ENCODE data around the gene EIF3L.

EIF3L gene

DNA sequence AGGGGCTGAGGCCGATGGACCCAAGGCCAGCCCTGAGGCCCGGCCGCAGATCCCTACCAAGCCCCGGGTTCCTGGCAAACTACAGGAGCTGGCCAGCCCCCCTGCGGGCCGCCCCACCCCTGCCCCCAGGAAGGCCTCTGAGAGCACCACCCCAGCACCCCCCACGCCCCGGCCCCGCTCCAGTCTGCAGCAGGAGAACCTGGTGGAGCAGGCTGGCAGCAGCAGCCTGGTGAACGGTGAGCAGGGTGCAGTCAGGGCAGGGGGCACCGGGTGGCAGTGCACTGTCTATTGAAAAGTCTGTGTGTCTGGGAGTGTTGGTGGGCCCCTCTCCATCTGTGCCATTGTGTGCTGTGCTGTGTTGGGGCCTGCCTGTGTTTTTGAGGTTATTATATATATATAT lies 73.0 kb downstream of the EIF3L start:
- Histone ChIP-seq H3K27ac (replicated peaks) (no peak overlapping the region), H3K27me3 (ENCODE audit: insufficient read depth, poor library complexity, severe bottlenecking) (no peaks in the 10 kb centered on the region), H3K4me3 (replicated peaks; ENCODE audit: insufficient read depth, low read length) (no peak overlapping the region)
- no peak for TF ChIP-seq POLR2AphosphoS5 (IDR thresholded peaks at IDR 0.05; ENCODE audit: low read depth)
- TF ChIP-seq SPI1 (IDR thresholded peaks at IDR 0.05; ENCODE audit: borderline replicate concordance, low read depth) = no peak
- TF ChIP-seq GABPA (IDR thresholded peaks at IDR 0.05; ENCODE audit: low read depth) = no peak
- no peak for TF ChIP-seq REST (IDR thresholded peaks at IDR 0.05; ENCODE audit: insufficient replicate concordance, low read depth)
- TF ChIP-seq, protein P1, sequence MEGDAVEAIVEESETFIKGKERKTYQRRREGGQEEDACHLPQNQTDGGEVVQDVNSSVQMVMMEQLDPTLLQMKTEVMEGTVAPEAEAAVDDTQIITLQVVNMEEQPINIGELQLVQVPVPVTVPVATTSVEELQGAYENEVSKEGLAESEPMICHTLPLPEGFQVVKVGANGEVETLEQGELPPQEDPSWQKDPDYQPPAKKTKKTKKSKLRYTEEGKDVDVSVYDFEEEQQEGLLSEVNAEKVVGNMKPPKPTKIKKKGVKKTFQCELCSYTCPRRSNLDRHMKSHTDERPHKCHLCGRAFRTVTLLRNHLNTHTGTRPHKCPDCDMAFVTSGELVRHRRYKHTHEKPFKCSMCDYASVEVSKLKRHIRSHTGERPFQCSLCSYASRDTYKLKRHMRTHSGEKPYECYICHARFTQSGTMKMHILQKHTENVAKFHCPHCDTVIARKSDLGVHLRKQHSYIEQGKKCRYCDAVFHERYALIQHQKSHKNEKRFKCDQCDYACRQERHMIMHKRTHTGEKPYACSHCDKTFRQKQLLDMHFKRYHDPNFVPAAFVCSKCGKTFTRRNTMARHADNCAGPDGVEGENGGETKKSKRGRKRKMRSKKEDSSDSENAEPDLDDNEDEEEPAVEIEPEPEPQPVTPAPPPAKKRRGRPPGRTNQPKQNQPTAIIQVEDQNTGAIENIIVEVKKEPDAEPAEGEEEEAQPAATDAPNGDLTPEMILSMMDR (IDR thresholded peaks at IDR 0.05; ENCODE audit: insufficient read depth, low read length) = no peak
- no peak for DNase-seq (ENCODE audit: low read depth in 1 of 2, low spot score in 1 of 2)

DNA sequence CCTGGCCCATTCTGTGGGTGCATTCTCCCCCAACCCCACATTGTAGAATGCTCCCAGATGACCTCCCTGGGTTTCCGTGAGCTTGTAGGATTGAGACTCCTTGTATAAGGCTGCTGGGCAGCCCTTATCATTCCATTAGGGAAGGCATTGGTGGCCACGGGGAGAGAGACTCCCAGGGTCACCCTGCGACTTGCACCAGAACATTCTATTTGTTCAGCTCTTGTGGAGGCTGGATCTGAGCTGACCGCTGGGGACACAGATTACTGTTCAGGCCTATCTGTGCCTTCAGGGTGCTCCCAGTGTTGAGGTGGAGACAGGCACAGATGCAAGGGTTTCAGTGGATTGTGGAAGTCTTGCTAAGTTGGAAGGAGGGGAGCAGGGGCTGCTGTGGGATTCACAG lies 74.7 kb downstream of the EIF3L start:
- no peak for DNase-seq (ENCODE audit: low read depth in 1 of 2, low spot score in 1 of 2)
- Histone ChIP-seq H3K27me3 (ENCODE audit: insufficient read depth, poor library complexity, severe bottlenecking) (no peaks in the 10 kb centered on the region), H3K27ac (replicated peaks) (no peak overlapping the region), H3K4me3 (replicated peaks; ENCODE audit: insufficient read depth, low read length) (no peak overlapping the region)
- TF ChIP-seq, protein P1 (IDR thresholded peaks at IDR 0.05; ENCODE audit: insufficient read depth, low read length) = no peak
- TF ChIP-seq REST (IDR thresholded peaks at IDR 0.05; ENCODE audit: insufficient replicate concordance, low read depth) = no peak
- no peak for TF ChIP-seq SPI1 (IDR thresholded peaks at IDR 0.05; ENCODE audit: borderline replicate concordance, low read depth)

DNA sequence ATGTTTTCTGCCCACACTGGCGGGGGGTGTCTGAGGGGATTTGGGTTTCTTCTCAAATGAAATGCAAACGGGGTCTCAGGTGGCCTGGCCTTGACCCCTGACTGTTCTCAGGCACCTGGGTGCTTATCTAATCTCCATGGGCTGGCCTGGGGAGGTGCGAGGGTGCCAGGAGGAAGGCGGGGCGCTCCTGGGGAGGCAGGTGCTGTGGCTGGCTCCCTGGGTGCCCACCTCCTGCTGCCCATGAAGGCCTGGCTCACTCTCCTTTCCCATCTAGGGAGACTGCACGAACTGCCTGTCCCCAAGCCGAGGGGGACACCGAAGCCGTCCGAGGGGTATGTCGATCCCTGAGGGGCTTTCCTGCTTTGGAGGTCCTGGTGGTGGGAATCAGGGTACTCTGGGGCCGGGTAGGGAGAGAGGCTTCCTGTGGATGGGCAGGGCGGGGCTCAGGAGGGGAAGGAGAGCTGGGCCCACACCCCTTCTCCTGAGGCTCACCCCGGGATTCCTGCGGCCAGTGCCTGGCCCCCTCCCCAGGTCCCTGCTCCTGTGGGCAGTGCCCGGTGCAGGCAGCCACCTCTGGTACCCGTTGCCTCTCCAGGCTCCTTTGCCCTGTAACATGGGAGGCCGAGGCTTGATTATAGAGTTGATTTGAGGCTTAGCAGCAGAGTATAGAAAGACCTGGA lies 75.3 kb downstream of the EIF3L start:
- DNase-seq (ENCODE audit: low read depth in 1 of 2, low spot score in 1 of 2) = no peak
- no peak overlapping the region for H3K4me3 ChIP-seq (replicated peaks; ENCODE audit: insufficient read depth, low read length)
- no peak overlapping the region for H3K27ac ChIP-seq (replicated peaks)
- TF ChIP-seq SPI1 (IDR thresholded peaks at IDR 0.05; ENCODE audit: borderline replicate concordance, low read depth) (no peak), POLR2AphosphoS5 (IDR thresholded peaks at IDR 0.05; ENCODE audit: low read depth) (no peak), REST (IDR thresholded peaks at IDR 0.05; ENCODE audit: insufficient replicate concordance, low read depth) (no peak), GABPA (IDR thresholded peaks at IDR 0.05; ENCODE audit: low read depth) (no peak)
- TF ChIP-seq, protein P1 (IDR thresholded peaks at IDR 0.05; ENCODE audit: insufficient read depth, low read length) = no peak
- H3K27me3 ChIP-seq (ENCODE audit: insufficient read depth, poor library complexity, severe bottlenecking) = no peaks in the 10 kb centered on the region
